Head of caudate nucleus (tissue), 42 donors: Measurements from ENCODE around the gene KRTAP4-11.
"Not testable (repeated sequence)": the region's sequence is repeated elsewhere in the genome, so short reads cannot be mapped to it uniquely, and the experiment has no call there.

Experiments
- DNase-seq, 42 donors: peaks; one replicate each; pipeline versions ENCODE4 v3.0.0 to v3.0.0-alpha.2; 2020 to 2021; ENCODE audit warnings: mixed read lengths in 7 of 42
- intact Hi-C: fragments of 100-400 bp; cut with DNase I; formaldehyde crosslinking; loops from one replicate; pipeline ENCODE4 v1.15.0; 2022

KRTAP4-11 gene

DNA sequence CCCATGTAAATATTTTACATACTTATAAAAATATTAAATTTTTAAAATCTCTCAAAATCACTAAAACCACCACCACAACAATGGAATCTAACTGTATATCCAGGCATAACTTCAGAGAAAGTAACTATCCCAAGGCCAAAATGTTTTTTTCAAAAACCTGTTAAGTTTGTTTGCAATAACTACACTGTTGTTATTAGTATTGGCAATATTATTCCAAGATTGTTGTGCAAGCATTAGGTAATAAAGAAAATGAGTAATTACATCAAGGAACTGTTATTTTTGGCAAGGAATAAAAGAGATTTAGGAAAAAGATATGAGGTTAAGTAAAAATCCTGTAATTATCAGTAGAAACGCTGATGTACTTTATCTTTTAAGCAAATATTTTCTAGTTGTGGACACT lies 9.2 kb upstream of the KRTAP4-11 start:
- intact Hi-C loops = no loop called here
- no peak for DNase-seq

GRCh38 chr17:41126412-41126811 lies 8.2 kb upstream of the KRTAP4-11 start:
- no peak for DNase-seq
- intact Hi-C loops = no loop called here

DNA sequence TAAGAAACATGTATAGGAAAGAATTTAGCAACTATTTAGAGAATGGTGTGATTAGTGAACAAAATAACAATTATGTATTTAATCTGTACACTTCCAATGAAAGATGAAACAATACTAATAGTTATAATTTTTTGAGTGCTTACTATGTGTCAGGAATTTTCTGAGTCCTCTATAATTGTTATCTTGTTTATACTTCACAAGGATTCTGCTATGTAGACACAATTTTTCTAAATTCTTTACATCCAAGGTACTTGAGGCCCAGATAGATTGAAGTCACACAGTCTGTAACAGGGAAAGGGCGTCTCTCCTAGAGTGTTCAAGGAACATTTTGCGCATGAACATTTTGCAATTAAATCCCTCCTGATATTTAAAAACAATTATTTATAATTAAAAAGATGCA lies 6.9 kb upstream of the KRTAP4-11 start:
- no peak for DNase-seq
- intact Hi-C loops = no loop called here

- intact Hi-C loops, DNase-seq: not testable (repeated sequence)
These were observed 5.8 kb upstream of the KRTAP4-11 start, which contains the start of gene KRTAP4-12 for GRCh38 chr17:41123991-41124371. Gene KRTAP4-12, minus strand, starts transcription at chr17:41124182. Its CDS starts 60 bp downstream, at chr17:41124122.

- intact Hi-C loops, DNase-seq: not testable (repeated sequence)
These were observed 5.3 kb upstream of the KRTAP4-11 start for GRCh38 chr17:41123292-41123990.

DNA sequence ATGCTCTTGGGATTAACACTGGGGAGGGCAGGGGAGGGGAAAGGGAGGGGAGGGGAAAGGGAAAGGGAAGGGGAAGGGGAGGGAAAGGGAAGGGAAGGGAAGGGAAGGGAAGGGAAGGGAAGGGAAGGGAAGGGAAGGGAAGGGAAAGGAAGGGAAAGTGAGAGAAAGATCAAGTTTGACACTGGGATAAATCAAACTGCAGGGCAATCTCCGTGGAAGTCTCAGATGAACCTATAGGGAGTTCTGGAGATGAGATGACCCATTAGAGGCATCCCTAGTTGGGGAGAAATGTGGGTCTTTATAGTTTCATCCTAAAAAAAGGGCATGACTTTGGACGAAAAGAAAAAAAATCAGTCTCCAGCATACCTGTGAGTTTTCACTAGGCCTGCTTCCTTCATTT lies 3.6 kb upstream of the KRTAP4-11 start:
- intact Hi-C loops = no loop called here
- no peak for DNase-seq

DNA sequence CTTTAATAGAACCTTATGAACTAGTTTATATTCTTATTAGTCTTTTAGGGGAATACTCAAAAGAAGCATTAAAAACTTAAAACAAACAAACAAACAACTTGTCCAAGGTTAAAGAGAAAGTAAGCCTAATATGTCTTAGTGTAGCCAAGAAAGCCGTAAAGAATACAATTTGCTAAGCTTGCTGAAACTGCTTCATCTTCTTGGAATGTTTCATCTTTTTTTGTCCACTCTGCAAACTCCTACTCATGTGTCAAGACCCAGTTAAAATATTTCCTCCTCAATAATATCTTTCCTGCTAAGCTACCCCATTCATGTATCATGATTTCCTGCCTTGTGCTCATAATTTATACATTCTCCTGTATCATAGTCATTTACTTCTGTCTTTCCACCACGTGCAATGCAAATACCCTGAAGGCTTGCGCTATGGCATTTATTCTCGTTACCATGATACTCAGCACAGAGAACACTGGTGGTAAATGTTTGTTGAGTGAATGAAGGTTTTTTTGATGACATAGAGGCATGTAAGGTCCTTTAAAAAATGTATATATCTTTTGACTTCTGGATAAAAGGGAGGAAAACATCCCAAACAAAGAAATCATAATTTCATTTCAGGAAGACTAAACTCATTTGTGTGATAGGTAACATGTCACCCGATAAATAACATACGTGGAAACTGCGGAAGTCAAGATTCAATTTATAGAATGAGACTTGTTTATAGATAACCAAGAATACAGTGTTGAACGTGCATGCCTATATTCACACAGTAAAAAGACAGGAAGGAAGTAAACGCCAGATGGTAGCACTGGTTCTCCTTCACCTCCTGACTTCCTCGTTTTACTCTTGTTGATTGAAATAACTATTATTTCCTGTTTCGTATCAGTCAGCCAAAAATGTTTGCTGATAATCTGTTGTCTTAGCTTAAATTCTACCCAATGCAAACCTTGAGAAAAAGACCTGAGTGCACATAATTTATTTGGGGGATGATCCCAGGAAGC lies 1.8 kb upstream of the KRTAP4-11 start:
- intact Hi-C loops, DNase-seq: not testable (repeated sequence)

- intact Hi-C loops = no loop called here
These were observed 548 bp upstream of the KRTAP4-11 start for GRCh38 chr17:41118721-41119120.

GRCh38 chr17:41116297-41116696 lies 1.9 kb downstream of the KRTAP4-11 start:
- DNase-seq = no peak
- intact Hi-C loops = no loop called here

More at GRCh38 chr17:41118721-41119120, 548 bp upstream of the KRTAP4-11 start:
- no peak for DNase-seq

DNA sequence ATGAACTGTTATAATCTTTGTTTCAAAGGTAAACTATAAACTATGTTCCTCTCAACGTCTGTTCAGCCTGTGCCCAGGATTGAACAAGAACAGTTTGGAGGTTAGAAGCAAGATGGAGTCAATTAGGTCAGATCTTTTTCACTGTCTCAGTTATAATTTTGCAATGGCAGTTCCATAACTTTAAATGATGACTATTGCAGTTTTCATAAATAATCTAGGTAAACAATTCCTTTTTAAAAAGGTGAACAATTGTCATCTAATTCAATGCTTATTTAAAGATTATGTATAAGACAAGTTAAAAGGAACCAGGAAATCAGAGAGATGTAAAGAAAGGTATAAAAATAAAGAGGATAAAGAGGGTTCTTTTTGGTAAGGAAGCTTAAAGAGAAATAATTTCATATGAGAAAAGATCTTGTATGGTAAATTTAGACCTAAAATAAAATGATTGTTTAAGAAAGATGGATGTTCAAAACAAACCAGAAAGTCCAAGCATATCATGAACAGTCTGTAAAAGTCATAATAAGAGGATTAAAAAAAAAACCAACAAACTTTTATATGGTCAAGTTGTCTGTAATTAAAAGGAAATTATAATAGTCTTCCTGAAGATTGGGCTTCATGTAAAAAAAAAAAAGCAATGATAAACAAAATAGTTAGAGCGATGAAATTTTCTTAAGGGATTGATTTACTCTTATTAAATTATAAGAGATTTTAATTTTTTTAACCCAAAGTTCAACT lies 6.9 kb downstream of the KRTAP4-11 start:
- no peak for DNase-seq
- intact Hi-C loops = no loop called here

DNA sequence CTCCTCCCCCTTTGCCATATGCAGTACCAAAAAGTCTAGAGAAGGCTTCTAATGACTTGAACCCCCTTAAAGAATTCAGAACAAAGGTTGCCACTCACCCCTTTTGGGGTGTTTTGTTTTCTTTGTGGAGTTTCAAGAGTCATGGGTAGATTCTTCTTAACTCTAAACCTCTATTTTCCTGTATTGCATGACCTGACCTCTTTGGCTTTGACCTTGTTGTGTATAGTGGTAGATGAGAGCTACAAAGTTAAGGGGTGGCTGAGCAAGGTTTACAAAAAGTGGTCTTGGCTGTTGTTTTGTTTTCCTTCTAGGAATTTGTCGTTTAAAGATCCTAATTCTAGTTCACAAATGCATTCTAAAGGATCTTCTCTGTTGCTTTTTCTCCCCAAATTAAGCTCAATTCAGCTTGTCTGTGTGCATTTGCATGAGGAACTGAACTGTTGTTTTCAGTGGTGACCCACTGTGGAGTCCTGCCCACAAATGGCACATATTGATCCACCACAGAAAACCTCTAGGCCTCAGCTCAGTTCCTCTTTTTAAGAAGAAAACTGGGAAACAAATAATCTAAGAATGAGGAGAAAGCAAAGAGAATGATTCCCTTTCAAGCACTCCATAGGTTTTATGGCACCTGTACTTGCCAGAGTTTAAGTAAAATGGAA lies 9.3 kb downstream of the KRTAP4-11 start:
- intact Hi-C loops, DNase-seq: not testable (repeated sequence)

DNA sequence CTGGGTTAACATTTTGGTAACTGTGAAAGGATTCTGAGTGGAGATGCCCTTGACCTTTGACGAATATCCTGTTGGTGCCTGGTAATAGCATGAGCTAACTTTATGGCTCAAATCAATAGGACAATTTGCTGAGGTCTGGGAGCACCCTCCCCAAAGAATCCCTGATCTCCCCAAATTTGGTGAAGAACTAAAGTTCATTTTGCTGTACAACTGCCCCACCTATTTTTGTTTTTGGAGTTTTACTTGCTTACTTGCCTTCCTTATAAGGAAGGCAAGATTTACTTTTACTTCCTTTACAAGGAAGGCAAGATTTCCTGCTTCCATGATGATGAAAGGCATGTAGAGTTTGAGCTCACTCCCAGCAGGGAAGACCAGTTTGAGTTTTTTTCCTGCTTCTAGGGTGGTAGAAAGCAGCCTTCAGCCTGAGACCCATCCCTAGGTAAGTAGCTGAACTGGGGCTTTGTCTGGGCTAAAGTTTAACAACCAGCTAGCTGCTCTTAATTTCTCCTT lies 10.2 kb downstream of the KRTAP4-11 start:
- intact Hi-C loops = no loop called here
- DNase-seq = no peak

DNA sequence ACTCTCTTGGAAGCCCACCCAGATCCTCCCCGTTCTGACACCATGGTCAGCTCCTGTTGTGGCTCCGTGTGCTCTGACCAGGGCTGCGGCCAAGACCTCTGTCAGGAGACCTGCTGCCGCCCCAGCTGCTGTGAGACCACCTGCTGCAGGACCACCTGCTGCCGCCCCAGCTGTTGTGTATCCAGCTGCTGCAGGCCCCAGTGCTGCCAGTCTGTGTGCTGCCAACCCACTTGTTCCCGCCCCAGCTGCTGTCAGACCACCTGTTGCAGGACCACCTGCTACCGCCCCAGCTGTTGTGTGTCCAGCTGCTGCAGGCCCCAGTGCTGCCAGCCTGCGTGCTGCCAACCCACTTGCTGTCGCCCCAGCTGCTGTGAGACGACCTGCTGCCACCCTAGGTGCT lies 12.8 kb downstream of the KRTAP4-11 start, which contains the start of gene KRTAP4-9:
Gene KRTAP4-9 (plus strand): TSS at position 43 of the 400 bp plus-strand sequence. CDS start 0 bp downstream, at position 43.
- DNase-seq, intact Hi-C loops: not testable (repeated sequence)

GRCh38 chr17:41104386-41105038 lies 13.7 kb downstream of the KRTAP4-11 start:
- DNase-seq, intact Hi-C loops: not testable (repeated sequence)

- DNase-seq = no peak
- intact Hi-C loops = no loop called here
These were observed 14.3 kb downstream of the KRTAP4-11 start for GRCh38 chr17:41103896-41104295.

DNA sequence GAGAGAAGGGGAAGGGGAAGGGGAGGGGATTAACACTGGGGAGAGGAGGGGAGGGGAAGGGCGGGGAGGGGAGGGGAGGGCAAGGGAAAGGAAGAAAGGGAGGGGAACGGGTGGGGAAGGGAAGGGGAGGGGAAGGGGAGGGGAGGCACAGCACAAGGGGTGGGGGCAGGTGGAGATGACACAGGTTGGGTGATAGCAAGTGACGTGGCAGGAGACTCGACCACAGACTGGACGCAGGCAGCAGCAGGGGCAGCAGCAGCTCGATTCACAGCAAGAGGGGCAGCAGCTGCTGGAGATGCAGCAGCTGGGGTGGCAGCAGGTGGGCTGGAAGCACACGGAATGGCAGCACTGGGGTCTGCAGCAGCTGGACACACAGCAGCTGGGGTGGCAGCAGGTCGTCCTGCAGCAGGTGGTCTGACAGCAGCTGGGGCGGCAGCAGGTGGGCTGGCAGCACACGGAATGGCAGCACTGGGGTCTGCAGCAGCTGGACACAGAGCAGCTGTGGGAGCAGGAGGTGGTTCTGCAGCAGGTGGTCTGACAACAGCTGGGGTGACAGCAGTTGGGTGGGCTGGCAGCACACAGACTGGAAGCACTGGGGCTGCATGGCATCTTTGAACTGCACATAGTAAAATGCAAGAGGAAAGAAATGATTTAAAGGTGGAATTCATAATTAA lies 16.4 kb downstream of the KRTAP4-11 start, which contains the start of gene KRTAP4-16:
Gene KRTAP4-16 (minus strand): TSS at position 624 of the 674 bp plus-strand sequence. CDS start 0 bp downstream, at position 624.
- intact Hi-C loops = no loop called here

More for the DNA sequence above, 16.4 kb downstream of the KRTAP4-11 start, which contains the start of gene KRTAP4-16:
- no peak for DNase-seq
